ENCODE measurements around the gene XKRX. TPM values are rescaled to one million over a fixed set of nuclear protein-coding genes. Genes with fewer than 3 reads are reported as not detected.

The XKRX gene
- total RNA-seq, 1 donor from 2014 or later = 0.39 TPM

DNA sequence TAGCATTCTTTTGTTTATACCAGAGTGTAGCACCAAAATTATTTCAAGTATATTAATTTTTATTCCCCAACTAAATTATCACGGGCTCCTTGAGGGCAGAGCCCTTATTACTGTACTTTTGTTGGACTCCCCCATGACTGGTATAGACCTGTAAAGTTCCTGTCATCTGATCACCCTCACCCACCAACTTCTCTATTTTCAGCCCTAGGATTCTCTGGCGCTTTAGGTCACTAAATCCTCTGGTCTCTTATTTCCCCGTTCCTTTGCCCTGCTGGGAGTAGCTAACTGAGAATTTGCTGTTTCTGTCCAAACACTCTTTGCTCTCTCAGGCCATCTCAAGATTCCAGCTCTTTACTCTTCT lies 3.2 kb upstream of the XKRX start:
- intact Hi-C loops (cut with micrococcal nuclease) = loop anchor here (1.0 to 2.0 kb wide), 2 partner anchors 102 to 111 kb away; partner anchors contain the start of gene CSTF2
- Mint-ChIP-seq H3K27ac (peak overlapping the region; percentile 62), H3K27me3 (ENCODE audit: insufficient read depth) (no peaks in the 10 kb centered on the region), H3K9me3 (peaks cover 7% of the 10 kb centered on the region), H3K36me3 (ENCODE audit: low read depth) (peaks cover 5% of the 10 kb centered on the region), H3K4me1 (ENCODE audit: low read depth) (peaks cover 22% of the 10 kb centered on the region), H3K4me3 (no peak overlapping the region)
- DNase-seq (ENCODE audit: low spot score) = no peak

DNA sequence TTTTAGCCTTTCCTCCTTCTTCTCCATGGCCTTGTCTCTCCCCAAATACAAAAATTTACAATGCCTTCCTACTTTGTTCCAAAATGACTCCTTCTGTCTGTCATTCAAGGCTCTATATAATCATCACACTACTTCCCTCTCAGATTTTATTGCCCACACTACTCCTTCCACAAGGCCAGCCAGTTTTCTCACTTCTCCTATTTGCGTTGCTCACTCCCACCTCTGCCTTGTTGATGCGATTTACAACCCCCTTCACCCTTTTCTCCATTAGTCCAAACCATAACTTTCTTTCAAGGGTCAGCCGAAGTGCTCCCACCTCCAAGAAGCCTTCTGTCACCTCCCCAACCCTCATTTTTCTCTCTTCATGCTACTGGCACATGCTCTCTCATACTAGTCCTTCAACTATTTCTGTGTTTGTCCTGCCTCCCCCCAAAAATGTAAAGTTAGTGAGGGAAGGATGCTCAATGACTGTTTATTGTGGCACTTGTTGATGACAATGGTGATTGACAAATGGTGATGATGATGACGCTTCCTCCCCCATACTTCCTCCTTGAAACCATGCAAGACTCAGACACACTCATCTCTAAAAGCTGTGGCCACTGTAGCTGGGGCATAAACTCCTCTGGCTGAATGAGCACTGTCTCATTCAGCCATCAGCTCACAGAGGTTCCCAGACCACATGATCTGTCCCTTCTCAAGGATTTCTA lies 2.7 kb upstream of the XKRX start:
- intact Hi-C loops (cut with micrococcal nuclease) = loop anchor here (1.0 to 2.0 kb wide), 2 partner anchors 101 to 111 kb away; partner anchors contain the start of gene CSTF2
- no peak for DNase-seq (ENCODE audit: low spot score)
- H3K4me1 Mint-ChIP-seq (ENCODE audit: low read depth) = peaks cover 22% of the 10 kb centered on the region
- H3K4me3 Mint-ChIP-seq = peak overlapping the region; percentile 6
- no peaks in the 10 kb centered on the region for H3K27me3 Mint-ChIP-seq (ENCODE audit: insufficient read depth)
- peaks cover 5% of the 10 kb centered on the region for H3K36me3 Mint-ChIP-seq (ENCODE audit: low read depth)
- peak overlapping the region; percentile 90 for H3K27ac Mint-ChIP-seq
- H3K9me3 Mint-ChIP-seq = peaks cover 7% of the 10 kb centered on the region

DNA sequence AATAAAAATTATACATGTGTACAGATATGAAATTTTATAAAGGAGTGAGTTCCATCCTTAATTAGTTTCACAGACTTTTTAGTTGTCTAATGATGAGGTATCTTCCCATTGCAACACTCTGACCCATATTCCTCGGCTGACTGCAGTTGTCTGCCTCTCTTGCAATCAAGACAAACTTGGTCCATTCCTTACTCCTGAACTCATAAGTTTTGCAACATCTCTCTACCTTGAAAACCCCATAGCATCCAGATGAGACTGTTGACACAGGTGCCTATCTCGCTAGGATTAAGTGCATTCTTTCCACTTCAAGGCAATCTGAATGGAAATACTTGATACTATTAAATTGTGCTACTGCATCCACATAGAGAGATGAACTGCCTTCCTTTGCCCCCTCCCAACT lies 2.3 kb downstream of the XKRX start:
- Mint-ChIP-seq H3K4me1 (ENCODE audit: low read depth) (peaks cover 12% of the 10 kb centered on the region), H3K36me3 (ENCODE audit: low read depth) (peaks cover 4% of the 10 kb centered on the region), H3K27me3 (ENCODE audit: insufficient read depth) (no peaks in the 10 kb centered on the region), H3K4me3 (no peak overlapping the region), H3K9me3 (peaks cover 4% of the 10 kb centered on the region), H3K27ac (no peak overlapping the region)
- intact Hi-C loops (cut with micrococcal nuclease) = loop anchor here (5.0 kb wide), 1 partner anchor 481 kb away; the partner anchor contains the start of genes GLA and HNRNPH2
- no peak for DNase-seq (ENCODE audit: low spot score)

DNA sequence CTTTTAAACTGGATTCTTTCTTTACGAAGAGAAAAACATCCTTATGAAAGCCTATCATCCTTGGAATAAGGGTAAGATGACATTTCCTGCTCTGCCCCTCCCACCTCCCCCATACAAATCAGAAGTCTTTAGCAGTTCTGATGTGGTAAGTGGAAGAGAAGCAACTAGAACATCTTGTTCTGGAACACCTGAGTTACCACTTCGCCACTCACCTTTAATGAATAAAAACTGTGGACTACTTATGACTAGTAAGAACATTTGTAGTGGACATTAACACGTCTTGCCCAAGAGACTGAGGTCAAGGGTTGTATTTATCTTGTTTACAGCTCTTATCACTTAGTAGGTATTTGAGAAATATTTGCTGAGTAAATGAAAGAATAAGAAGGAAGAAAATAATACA lies 4.3 kb downstream of the XKRX start:
- H3K9me3 Mint-ChIP-seq = no peaks in the 10 kb centered on the region
- peaks cover 1% of the 10 kb centered on the region for H3K4me1 Mint-ChIP-seq (ENCODE audit: low read depth)
- H3K27me3 Mint-ChIP-seq (ENCODE audit: insufficient read depth) = no peaks in the 10 kb centered on the region
- H3K27ac Mint-ChIP-seq = no peak overlapping the region
- H3K4me3 Mint-ChIP-seq = no peak overlapping the region
- no peaks in the 10 kb centered on the region for H3K36me3 Mint-ChIP-seq (ENCODE audit: low read depth)
- intact Hi-C loops (cut with micrococcal nuclease) = no loop called here
- DNase-seq (ENCODE audit: low spot score) = no peak

DNA sequence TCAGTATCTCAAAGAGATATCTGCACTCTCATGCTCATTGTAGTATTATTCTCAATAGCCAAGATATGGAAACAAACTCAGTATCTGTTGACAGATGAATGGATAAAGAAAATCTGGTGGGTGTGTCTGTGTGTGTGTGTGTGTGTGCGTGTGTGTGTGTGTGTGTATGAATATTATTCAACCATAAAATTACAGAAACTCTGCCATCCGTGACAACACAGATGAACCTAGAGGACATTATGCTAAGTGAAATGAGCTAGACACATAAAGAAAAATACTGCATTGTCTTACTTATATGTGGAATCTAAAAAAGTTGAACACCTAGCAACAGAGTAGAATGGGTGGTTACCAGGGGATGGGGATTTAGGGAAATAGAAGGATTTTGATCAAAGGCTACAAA lies 13.2 kb downstream of the XKRX start:
- no peak overlapping the region for H3K4me3 Mint-ChIP-seq
- no peaks in the 10 kb centered on the region for H3K4me1 Mint-ChIP-seq (ENCODE audit: low read depth)
- peaks cover 1% of the 10 kb centered on the region for H3K27me3 Mint-ChIP-seq (ENCODE audit: insufficient read depth)
- H3K36me3 Mint-ChIP-seq (ENCODE audit: low read depth) = no peaks in the 10 kb centered on the region
- DNase-seq (ENCODE audit: low spot score) = no peak
- intact Hi-C loops (cut with micrococcal nuclease) = no loop called here
- H3K9me3 Mint-ChIP-seq = no peaks in the 10 kb centered on the region
- no peak overlapping the region for H3K27ac Mint-ChIP-seq

DNA sequence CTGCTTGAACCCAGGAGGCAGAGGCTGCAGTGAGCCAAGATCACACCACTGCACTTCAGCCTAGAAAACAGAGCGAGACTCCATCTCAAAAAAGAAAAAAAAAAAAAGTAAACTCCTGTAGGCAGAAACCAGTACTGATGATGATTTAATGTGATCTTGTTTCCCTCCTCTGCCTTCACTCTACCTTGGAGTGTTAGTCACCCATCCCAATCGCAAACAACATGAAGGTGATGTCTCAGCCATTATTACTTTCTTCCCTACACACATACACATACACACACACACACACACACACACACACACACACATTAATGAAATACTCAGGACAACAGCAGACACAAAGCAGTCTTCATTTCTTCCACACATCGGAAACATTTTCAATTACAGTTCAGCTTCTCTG lies 15.6 kb downstream of the XKRX start:
- Mint-ChIP-seq H3K4me3 (no peak overlapping the region), H3K27ac (no peak overlapping the region), H3K4me1 (ENCODE audit: low read depth) (no peaks in the 10 kb centered on the region), H3K36me3 (ENCODE audit: low read depth) (no peaks in the 10 kb centered on the region), H3K27me3 (ENCODE audit: insufficient read depth) (no peaks in the 10 kb centered on the region), H3K9me3 (no peaks in the 10 kb centered on the region)
- intact Hi-C loops (cut with micrococcal nuclease) = no loop called here
- DNase-seq (ENCODE audit: low spot score) = no peak

DNA sequence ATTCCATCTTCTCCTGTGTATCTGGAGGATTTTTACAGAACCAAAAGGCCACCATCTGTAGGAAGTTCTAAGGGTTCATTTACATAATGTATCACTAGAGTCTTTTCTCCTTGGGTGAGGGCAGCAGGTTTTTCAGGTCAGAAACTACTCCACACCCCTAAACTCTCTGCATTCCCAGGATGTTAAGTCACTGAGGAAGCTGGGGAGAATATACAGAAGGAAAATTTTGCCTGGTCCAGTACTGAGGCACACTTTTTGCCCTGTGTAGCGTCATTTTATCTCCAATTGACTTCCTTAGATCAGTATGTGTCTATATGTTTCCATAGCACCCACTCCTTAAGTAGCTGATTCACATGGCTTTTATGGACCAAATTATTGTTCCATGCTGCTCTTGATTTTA lies 17.0 kb downstream of the XKRX start:
- no peaks in the 10 kb centered on the region for H3K27me3 Mint-ChIP-seq (ENCODE audit: insufficient read depth)
- H3K4me1 Mint-ChIP-seq (ENCODE audit: low read depth) = no peaks in the 10 kb centered on the region
- DNase-seq (ENCODE audit: low spot score) = no peak
- H3K4me3 Mint-ChIP-seq = no peak overlapping the region
- no peaks in the 10 kb centered on the region for H3K36me3 Mint-ChIP-seq (ENCODE audit: low read depth)
- H3K27ac Mint-ChIP-seq = no peak overlapping the region
- no peaks in the 10 kb centered on the region for H3K9me3 Mint-ChIP-seq
- intact Hi-C loops (cut with micrococcal nuclease) = no loop called here

DNA sequence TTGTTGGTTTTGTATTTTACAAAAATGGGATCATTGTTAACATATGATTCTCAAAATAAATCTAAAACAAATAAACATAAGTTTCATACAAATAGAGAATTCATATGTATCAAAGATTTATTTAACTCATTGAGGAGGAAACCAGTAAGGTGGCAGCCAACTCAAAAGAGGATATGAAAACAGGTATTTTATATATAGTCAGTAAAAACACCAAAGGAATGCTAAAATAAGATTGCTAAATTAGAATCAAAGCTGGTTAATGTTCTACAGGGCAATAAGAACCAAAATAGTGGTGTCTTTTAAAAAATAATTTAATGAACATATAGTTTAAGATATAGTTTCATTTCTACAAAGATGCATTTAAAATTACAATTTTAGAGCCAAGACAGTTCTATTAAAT lies 23.1 kb downstream of the XKRX start:
- Mint-ChIP-seq H3K9me3 (no peaks in the 10 kb centered on the region), H3K27ac (no peak overlapping the region), H3K4me3 (no peak overlapping the region), H3K4me1 (ENCODE audit: low read depth) (no peaks in the 10 kb centered on the region), H3K36me3 (ENCODE audit: low read depth) (no peaks in the 10 kb centered on the region), H3K27me3 (ENCODE audit: insufficient read depth) (peaks cover 3% of the 10 kb centered on the region)
- intact Hi-C loops (cut with micrococcal nuclease) = no loop called here
- no peak for DNase-seq (ENCODE audit: low spot score)

DNA sequence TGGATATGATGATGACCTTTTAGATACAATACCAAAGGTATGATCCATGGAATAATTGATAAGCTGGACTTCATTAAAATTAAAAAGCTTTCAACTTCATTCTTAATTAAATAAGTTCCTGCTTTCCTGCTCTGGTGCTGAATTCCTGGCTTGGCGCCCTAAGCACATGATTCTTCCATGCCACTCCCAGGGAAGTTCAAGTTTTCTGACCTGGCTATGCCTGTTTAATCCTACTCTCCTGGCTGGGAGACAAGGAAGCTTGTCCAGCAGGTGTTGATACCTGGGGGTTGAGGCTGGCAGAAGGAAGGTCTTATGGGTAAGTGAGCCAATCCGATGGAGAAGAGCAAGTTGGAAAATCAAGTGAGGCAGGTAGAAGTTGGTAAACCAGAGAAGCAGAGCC lies 24.3 kb downstream of the XKRX start:
- H3K36me3 Mint-ChIP-seq (ENCODE audit: low read depth) = no peaks in the 10 kb centered on the region
- DNase-seq (ENCODE audit: low spot score) = no peak
- intact Hi-C loops (cut with micrococcal nuclease) = no loop called here
- H3K27me3 Mint-ChIP-seq (ENCODE audit: insufficient read depth) = peaks cover 3% of the 10 kb centered on the region
- no peaks in the 10 kb centered on the region for H3K4me1 Mint-ChIP-seq (ENCODE audit: low read depth)
- no peaks in the 10 kb centered on the region for H3K9me3 Mint-ChIP-seq
- no peak overlapping the region for H3K4me3 Mint-ChIP-seq
- no peak overlapping the region for H3K27ac Mint-ChIP-seq

DNA sequence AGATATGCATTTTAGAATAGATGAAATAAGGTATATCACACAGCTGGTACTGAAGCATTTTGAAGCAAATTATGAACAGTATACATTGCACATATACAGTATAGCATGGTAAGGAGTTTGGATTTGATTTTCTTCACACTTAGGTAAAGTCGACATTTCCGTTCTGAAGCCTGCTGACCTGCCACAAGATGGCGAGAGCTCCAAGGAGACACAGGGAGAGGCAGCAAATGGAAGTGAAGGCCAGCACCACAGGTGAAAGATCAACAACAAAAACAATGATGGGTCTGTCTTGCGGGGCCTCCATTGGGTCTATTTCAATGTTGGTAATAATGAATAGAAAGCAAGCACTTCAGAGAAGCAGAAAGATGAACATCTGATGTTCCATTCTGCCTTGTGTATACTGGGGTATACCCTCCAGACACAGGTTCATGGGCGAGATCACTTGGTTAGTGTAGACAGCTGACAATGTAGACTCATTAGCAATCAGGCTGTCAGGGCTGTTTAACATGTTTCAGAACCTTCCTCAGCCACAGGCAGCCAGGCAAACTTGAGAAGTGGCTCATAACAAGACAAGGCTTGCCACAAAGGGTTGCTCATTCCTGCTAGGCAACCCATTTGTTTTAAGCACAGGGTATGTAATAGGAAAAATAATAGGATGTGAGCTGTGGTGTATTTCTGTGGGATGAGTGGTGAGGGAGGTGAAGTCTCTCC lies 33.2 kb downstream of the XKRX start:
- no peaks in the 10 kb centered on the region for H3K9me3 Mint-ChIP-seq
- no peak for DNase-seq (ENCODE audit: low spot score)
- no peaks in the 10 kb centered on the region for H3K36me3 Mint-ChIP-seq (ENCODE audit: low read depth)
- no peak overlapping the region for H3K27ac Mint-ChIP-seq
- no peaks in the 10 kb centered on the region for H3K4me1 Mint-ChIP-seq (ENCODE audit: low read depth)
- no peak overlapping the region for H3K4me3 Mint-ChIP-seq
- no peaks in the 10 kb centered on the region for H3K27me3 Mint-ChIP-seq (ENCODE audit: insufficient read depth)
- intact Hi-C loops (cut with micrococcal nuclease) = loop anchor here (1.0 to 10.0 kb wide), 3 partner anchors 199 to 392 kb away; partner anchors contain the start of gene CENPI

DNA sequence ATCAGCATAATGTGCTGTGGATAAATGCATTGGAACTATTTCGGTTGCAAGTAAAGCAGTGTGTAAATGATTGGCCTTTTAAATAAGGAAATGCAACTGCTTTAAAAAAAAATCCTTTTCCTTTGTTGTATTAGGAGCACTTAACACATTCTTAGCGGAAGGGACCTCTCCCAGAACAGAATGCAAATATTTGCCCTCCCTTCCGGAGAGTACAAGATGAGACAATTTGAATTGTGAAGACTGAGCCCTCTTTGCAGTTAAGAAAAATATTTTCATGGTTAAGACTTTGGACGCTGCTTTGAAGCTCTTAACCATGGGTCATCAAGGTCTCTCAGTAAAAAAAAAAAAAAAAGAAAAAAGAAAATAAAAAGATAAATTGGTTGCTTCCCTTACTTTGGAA lies 45.1 kb downstream of the XKRX start:
- no peaks in the 10 kb centered on the region for H3K36me3 Mint-ChIP-seq (ENCODE audit: low read depth)
- H3K9me3 Mint-ChIP-seq = no peaks in the 10 kb centered on the region
- intact Hi-C loops (cut with micrococcal nuclease) = no loop called here
- DNase-seq (ENCODE audit: low spot score) = no peak
- no peaks in the 10 kb centered on the region for H3K27me3 Mint-ChIP-seq (ENCODE audit: insufficient read depth)
- no peak overlapping the region for H3K27ac Mint-ChIP-seq
- no peak overlapping the region for H3K4me3 Mint-ChIP-seq
- H3K4me1 Mint-ChIP-seq (ENCODE audit: low read depth) = no peaks in the 10 kb centered on the region

DNA sequence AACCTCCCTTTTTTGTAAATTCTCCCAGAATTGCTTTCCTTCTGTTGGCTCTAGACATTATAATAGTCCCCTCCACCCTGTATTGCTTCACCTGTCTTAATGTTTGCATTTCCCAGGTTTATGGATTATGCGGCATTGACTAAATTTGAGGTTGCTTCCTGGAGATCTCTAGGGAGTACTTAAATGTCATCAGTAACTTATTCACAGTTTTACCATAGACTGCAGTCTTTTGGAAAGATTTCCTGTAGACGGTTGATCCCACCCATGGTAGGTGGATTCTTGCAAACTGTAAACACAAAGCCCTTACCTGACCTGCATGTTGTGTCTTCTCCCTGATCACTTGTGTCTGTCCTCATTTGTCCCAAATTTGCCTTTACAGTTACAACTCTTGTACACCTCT lies 48.3 kb downstream of the XKRX start:
- intact Hi-C loops (cut with micrococcal nuclease) = no loop called here
- H3K4me3 Mint-ChIP-seq = no peak overlapping the region

DNA sequence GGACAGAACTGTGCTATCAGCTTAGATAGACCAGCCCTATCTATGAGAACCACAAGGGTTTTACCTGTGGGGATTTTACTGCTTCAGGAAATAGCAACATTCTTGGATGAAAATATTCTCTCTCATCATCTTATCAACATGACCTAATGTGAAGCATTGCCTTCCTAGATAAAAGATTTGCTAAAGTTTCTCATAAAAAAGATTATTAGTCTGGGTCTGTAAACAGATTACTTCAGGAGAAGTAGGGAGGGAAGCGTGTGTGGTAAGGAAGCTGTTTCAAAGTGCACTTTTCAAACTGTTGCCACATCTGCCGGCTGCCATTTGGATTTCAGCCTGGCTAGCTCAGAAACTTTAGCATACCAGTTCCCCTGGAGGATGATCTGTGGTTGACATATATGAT lies 54.4 kb downstream of the XKRX start, which contains the start of gene NOX1:
Gene NOX1, minus strand, starts transcription at position 35 of the 400 bp plus-strand sequence. CDS start 220 bp downstream, outside the sequence.
- Mint-ChIP-seq H3K4me1 (ENCODE audit: low read depth) (peaks cover 4% of the 10 kb centered on the region), H3K4me3 (no peak within 1 kb of the TSS), H3K27me3 (ENCODE audit: insufficient read depth) (peaks cover 6% of the 10 kb centered on the region), H3K36me3 (ENCODE audit: low read depth) (no peaks in the 10 kb centered on the region), H3K27ac (no peak within 1 kb of the TSS), H3K9me3 (no peaks in the 10 kb centered on the region)
- DNase-seq (ENCODE audit: low spot score) = no peak
- intact Hi-C loops (cut with micrococcal nuclease) = no loop called here

More for the DNA sequence above, 48.3 kb downstream of the XKRX start:
- H3K27me3 Mint-ChIP-seq (ENCODE audit: insufficient read depth) = peaks cover 3% of the 10 kb centered on the region
- H3K9me3 Mint-ChIP-seq = no peaks in the 10 kb centered on the region
- no peak for DNase-seq (ENCODE audit: low spot score)
- no peak overlapping the region for H3K27ac Mint-ChIP-seq
- no peaks in the 10 kb centered on the region for H3K4me1 Mint-ChIP-seq (ENCODE audit: low read depth)
- no peaks in the 10 kb centered on the region for H3K36me3 Mint-ChIP-seq (ENCODE audit: low read depth)
